Measurements from ENCODE around the gene BEGAIN.

Gene BEGAIN

GRCh38 chr14:100570726-100571454 lies 16.3 kb downstream of the BEGAIN start:
- DNase-seq (ENCODE audit: low read depth in 1 of 2, low spot score in 1 of 2) = no peak

GRCh38 chr14:100569734-100570286 lies 17.4 kb downstream of the BEGAIN start:
- no peak for DNase-seq (ENCODE audit: low read depth in 1 of 2, low spot score in 1 of 2)

GRCh38 chr14:100568998-100569733 lies 18.1 kb downstream of the BEGAIN start:
- no peak for DNase-seq (ENCODE audit: low read depth in 1 of 2, low spot score in 1 of 2)

- DNase-seq (ENCODE audit: low read depth in 1 of 2, low spot score in 1 of 2) = no peak
These were observed 18.8 kb downstream of the BEGAIN start for GRCh38 chr14:100568164-100568997.

- no peak for DNase-seq (ENCODE audit: low read depth in 1 of 2, low spot score in 1 of 2)
These were observed 19.4 kb downstream of the BEGAIN start for GRCh38 chr14:100567877-100568163.

GRCh38 chr14:100567009-100567876 lies 20.0 kb downstream of the BEGAIN start:
- no peak for DNase-seq (ENCODE audit: low read depth in 1 of 2, low spot score in 1 of 2)

DNA sequence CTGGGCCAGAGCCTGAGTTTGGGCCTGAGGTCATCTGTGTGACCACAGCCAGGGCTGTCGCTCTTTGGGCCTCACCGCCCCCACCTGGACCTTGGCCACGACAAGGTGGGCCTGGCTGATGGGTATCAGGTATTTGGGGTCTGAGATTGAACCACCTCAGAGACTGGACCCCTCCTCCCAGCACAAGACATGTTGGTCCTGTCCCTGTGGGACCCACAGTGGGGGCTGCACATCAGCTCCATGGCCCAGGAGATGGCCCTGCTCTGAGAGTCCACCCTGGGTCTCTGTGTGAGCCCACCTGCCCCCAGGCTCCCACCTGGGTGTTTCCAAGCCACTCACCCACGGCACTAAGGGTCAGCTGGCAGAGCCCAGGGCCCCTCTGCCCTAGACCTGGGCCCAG lies 20.6 kb downstream of the BEGAIN start:
- DNase-seq (ENCODE audit: low read depth in 1 of 2, low spot score in 1 of 2) = no peak

DNA sequence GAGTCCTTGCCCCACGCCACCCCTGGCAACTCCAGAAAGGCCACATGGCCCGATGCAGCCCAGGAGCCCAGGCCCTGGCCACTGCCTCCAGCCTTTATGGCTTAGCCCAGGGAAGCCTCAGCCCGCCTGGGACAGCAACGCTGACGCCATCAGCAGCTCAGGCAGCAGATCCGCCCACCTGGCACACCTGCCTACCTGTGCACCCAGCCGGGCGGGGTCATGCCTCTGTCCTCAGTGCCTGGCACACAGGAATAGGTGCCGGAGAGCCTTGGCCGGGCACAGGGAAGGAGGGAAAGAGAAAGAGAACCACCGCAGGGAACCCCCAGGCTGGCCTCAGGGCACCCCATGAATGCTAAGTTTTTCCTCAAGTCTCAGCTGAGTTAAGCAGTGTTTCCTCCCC lies 21.1 kb downstream of the BEGAIN start:
- DNase-seq (ENCODE audit: low read depth in 1 of 2, low spot score in 1 of 2) = no peak

DNA sequence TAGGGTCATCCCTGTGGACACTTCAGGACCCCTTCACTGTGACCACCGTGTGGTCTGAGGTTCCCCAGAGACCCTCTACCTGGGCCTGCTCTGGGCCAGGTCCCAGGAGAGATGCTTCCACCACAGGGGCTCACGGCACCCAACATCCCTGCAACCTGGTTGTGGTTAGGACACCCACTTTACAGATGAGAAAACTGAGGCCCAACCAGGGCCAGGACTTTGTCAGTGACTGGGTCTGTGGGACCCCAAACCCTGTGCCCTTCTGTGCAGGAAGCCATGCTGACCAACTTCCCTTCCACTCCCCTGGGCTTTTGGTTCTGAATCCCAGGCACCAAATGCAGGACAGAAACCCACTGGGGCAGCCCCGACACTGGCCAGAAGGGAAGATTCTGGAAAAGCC lies 21.6 kb downstream of the BEGAIN start:
- DNase-seq (ENCODE audit: low read depth in 1 of 2, low spot score in 1 of 2) = no peak

- no peak for DNase-seq (ENCODE audit: low read depth in 1 of 2, low spot score in 1 of 2)
These were observed 22.7 kb downstream of the BEGAIN start for GRCh38 chr14:100564512-100564911.

- DNase-seq (ENCODE audit: low read depth in 1 of 2, low spot score in 1 of 2) = no peak
These were observed 24.5 kb downstream of the BEGAIN start for GRCh38 chr14:100562751-100563150.

DNA sequence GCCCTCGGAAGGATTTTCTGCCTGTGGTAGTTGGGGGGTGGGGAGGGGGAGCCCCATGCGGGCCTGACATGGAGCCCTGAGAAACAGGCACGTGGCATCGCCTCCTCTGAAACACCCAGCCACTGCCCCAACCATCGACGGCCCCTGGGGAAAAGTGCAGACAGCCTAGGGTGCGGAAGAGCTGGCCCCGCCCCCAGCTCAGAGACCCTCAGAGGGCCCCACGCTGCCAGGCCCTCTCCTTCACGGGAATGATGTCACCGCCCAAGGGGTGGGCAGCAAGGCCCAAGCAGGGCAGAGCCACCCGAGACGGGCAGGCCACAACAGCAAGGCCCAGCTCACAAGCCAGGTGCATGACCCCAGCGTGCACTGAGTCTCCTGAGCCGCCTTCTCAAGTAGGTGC lies 26.2 kb downstream of the BEGAIN start:
- DNase-seq (ENCODE audit: low read depth in 1 of 2, low spot score in 1 of 2) = no peak

GRCh38 chr14:100560471-100560870 lies 26.7 kb downstream of the BEGAIN start:
- DNase-seq (ENCODE audit: low read depth in 1 of 2, low spot score in 1 of 2) = no peak

DNA sequence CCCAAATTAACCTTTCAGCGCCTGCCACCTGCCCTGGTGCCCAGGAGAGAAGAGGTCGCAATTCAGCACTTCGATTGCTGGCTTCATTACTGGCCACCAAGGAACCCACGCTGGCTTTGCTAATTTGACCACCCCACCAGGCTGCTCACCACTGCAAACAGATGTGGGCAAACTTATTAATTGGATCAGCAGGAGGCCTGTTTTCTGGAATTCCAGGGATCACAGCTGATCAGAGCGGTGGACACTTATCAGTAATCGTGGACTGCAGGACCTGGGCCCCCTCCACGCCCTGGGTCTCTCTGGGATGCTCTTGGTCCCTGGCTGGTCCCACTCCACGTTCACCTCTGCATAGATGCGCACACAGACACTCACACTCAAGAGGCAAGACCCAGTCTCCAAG lies 27.8 kb downstream of the BEGAIN start:
- no peak for DNase-seq (ENCODE audit: low read depth in 1 of 2, low spot score in 1 of 2)

DNA sequence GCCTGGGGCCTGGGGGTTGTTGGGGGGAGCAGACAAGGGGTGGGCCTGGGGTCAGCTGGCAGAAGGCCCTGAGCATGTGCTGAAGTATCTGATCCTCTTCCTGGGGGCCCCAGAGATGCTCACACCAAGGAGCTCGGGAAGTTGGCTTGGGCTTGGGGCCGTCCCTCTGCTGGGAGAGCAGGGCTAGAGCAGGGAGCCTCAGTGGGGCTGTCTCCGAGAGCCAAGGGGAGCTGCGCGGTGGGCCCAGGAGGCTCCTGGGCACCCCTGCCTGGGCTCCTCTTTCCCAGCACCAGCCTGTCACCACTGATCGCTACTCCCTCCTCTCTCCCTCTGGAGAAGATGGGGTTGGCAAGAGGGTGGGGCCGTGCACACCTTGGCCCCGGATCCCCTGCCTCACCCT lies 28.3 kb downstream of the BEGAIN start:
- DNase-seq (ENCODE audit: low read depth in 1 of 2, low spot score in 1 of 2) = no peak

DNA sequence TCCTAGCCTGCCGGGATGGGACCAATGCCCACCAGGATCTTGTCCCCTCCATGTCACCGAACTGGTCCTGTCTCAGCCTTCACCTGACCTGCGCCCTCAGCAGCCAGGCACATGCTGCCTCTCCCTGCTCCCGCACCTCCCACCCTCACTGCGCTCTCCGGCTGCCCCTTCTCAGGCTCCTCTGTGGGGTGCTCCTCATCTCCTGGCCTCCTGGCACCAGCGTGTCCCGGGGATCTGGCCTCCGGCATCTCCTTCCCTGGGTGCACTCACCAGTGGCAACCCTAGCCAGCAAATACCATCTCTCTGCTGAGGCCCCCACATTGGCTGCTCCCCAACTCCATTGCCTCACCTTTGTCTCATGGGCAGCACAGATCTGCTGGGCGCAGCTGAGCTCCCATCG lies 29.0 kb downstream of the BEGAIN start:
- DNase-seq (ENCODE audit: low read depth in 1 of 2, low spot score in 1 of 2) = no peak

DNA sequence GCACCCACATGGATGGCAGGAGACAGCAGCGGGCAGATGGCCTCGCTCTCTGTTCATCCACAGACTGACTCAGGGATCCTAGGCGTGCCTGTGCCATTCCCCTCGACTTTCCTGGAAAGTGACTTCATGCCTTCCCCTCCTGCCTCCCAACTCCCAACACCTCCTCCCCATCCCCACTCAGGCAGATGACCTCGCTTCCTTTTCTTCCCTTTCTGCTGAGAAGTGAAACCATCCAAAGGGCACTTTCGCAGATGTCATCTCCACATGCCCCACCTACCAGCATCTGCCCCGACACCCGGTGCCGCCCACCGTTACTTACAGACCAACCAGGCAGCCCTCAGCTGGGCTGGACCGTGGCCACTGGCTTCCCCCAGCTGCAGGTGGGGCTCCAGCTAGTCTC lies 29.6 kb downstream of the BEGAIN start:
- DNase-seq (ENCODE audit: low read depth in 1 of 2, low spot score in 1 of 2) = no peak

- DNase-seq (ENCODE audit: low read depth in 1 of 2, low spot score in 1 of 2) = no peak
These were observed 30.2 kb downstream of the BEGAIN start for GRCh38 chr14:100556936-100557505.

DNA sequence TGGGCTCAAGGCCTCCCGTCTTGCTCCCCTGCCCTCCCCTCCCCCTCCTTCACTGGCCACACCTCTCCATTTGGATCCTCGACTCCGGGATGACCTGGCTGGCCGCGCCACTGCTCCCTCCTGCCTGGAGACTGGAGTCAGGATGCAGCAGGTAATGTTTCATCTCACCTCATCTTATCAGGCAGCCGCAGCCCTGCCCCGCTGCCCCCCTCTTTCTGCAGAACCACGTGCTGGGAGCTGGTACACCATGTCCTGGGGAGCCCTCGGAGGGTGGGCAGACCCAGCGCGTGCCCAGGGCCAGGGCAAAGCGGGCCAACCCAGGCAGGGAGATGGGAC lies 31.1 kb downstream of the BEGAIN start:
- no peak for DNase-seq (ENCODE audit: low read depth in 1 of 2, low spot score in 1 of 2)

- no peak for DNase-seq (ENCODE audit: low read depth in 1 of 2, low spot score in 1 of 2)
These were observed 31.6 kb downstream of the BEGAIN start for GRCh38 chr14:100555436-100556139.

Data from stimulated activated CD4-positive, alpha-beta T cell treated with anti-CD3 and anti-CD28 coated beads, Interleukin-15, amount 100 ng/mL, for 1 hour (primary cell).